ENCODE results near the gene VPS9D1.

Gene VPS9D1

DNA sequence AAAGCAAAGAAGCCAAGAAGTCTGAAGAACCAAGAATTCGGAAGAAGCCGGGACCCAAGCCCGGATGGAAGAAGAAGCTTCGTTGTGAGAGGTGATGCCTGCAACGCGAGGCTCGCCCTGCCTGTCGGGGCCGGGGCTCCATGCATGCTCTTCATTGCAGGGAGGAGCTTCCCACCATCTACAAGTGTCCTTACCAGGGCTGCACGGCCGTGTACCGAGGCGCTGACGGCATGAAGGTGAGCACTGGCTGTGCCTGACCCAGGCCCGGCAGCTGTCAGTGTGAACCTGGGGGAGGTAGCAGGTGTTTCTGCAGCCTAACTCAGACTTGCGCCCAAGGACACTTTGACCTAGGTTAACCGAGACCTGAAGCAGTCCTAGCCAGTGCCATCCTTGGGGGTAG, 12.6 kb upstream of the VPS9D1 start:
- no peak for DNase-seq

DNA sequence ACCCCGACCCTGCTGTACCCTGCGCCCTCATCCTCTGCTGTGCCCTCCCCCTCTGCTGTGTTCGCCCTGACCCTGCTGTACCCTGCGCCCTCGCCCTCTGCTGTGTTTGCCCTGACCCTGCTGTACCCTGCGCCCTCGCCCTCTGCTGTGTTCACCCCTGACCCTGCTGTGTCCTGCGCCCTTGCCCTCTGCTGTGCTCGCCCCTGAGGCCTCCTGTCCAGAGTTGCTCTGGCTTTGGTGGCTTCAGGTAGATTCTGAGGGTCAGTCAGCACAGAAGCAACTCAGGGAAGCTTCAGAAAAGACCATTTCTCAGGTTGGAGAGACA, 12.2 kb upstream of the VPS9D1 start:
- DNase-seq = no peak

DNA sequence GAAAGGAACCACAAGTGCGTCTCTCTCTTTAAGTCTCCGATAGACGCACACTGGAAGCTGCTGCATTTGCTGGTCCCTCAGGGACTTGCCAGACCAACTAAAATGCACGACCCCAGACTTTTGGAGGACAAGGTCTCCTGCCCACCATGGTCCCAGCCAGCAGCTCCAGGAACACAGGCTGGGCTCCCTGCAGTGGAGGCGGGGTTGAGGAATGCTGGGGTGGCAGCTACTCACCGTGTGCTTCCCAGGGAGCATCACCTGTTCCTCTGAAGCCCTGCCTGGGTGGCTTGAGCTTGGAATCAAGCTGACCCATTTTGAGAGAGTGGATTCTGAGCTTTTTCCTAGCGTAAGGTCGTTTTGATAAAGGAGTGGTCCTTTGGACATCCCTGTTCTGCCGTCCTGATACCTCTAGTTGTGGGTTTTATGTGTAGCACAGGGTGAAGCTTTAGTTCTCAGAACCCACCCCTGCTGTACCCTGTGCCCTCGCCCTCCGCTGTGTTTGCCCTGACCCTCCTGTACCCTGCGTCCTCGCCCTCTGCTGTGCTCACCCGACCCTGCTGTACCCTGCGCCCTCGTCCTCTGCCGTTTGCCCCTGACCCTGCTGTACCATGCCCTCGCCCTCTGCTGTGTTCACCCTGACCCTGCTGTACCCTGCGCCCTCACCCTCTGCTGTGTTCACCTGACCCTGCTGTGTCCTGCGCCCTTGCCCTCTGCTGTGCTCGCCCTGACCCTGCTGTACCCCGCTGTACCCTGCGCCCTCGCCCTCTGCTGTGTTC, 11.6 kb upstream of the VPS9D1 start:
- DNase-seq = no peak

DNA sequence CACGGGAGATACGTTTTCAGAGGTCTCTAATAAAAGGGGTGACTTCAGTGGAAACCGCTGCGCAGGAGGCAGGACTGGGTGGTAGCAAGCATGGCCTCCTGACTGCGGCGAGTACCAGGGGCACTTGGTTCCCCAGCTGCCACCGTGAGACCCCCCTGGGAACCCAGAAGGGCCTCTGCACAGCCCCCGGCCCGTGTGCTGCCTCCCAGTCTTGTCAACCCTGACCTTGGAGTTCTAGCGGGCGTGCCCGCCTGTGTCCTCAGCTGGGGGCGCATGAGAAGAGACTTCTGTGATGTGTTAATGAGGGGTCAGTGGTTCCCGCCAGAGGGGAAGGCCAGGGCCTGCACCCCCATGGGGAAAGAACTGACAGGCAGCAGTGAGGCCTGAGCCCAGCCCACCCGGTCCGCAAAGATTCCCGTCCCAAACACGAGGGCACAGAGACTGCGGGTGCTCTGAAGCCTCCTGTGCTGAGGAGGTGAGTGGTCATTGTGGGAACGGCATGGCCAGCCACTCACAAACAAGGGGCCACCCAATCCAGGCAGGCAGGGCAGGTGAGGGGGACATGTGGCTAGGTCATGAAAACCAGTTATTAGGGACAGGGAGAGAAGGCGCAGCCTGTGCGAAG, 10.0 kb upstream of the VPS9D1 start:
- no peak for DNase-seq

DNA sequence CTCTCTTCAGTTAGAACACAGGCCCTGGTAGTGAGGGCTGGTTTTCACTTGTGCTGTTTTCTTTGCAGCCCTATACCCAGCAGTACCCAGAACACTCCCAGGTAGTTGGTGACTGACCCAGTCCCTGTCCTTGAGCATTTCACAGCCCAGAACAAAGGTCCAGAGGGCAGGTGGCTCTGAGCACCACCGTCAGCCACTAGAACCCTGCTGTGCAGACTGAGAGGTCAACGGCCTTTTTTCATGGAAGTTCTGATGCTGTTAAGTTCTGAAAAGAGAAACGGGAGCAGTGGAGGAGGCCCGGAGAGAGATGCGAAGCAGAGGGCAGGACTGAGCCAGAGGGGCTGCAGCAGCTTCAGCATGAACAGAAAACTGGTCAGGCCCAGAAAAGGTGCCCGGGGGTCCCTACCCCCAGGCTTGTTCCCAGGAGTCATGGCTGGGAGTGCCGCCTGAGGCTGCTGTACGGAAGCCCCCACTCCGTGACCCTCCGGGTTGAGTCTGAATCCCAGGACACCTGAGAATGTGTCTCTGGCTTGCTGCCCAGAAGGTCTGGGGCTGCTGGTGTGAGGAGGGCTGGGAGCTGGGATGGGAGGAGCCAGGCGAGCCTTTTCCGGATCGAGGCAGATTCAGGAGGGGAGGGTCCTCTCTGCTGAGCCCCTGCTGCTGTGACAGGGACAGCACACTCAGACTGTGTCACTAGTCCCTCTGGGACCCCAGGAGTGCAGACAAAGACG, 9.3 kb upstream of the VPS9D1 start:
- no peak for DNase-seq

DNA sequence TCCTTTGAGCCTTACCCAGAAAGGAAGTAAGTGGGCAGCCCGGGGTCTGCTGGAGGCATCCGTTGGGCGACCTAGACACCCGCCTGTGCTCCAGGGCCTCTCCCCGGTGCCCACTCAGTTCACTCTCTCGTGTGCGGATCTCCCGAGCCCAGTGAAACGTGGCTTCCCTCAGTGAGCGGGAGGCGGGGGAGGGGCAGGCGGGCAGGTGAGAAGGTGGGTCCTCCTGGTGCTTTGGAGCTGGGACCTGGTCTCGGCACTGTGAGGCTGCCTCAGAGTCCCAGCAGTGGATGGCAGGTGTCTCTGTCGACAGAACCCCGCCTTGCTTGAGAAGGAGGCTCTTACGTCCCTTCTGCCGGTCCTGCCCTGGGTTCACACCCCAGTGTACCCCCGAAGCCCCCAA, 8.6 kb upstream of the VPS9D1 start:
- no peak for DNase-seq

DNA sequence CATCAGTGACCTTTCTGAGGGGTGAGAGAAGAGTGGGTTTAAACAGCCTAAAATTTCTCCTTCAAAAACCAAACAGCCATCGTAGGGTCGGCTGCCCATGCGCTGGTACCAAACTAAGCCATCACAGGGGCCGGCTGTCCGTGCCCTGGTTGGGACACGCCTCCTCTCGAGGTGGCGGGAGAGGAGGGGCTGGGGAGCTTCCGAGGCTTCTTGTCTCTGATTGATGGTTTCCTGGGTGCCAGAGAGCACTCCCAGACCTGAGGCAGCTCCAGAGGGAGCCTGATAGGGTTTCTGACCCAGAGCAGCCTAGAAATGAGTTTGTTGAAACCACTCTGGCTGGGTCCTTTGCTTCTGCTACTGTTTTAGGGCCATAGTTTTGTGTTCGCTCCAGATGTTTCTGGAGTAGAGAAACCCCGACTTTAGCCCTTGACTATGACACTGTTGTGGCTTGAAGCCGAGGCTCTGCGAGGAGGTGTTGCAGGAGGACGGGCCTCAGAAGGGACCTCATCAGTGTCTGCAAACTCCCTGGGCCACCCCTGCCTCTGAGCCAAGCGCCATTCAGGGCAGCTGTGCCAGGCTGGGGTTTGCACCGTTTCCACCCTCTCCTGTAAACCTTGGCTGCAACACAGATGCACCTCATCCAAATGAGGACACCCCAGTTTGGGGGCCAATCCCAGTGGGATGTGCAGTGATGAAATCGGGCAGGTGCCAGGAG, 6.9 kb upstream of the VPS9D1 start:
- DNase-seq = no peak

DNA sequence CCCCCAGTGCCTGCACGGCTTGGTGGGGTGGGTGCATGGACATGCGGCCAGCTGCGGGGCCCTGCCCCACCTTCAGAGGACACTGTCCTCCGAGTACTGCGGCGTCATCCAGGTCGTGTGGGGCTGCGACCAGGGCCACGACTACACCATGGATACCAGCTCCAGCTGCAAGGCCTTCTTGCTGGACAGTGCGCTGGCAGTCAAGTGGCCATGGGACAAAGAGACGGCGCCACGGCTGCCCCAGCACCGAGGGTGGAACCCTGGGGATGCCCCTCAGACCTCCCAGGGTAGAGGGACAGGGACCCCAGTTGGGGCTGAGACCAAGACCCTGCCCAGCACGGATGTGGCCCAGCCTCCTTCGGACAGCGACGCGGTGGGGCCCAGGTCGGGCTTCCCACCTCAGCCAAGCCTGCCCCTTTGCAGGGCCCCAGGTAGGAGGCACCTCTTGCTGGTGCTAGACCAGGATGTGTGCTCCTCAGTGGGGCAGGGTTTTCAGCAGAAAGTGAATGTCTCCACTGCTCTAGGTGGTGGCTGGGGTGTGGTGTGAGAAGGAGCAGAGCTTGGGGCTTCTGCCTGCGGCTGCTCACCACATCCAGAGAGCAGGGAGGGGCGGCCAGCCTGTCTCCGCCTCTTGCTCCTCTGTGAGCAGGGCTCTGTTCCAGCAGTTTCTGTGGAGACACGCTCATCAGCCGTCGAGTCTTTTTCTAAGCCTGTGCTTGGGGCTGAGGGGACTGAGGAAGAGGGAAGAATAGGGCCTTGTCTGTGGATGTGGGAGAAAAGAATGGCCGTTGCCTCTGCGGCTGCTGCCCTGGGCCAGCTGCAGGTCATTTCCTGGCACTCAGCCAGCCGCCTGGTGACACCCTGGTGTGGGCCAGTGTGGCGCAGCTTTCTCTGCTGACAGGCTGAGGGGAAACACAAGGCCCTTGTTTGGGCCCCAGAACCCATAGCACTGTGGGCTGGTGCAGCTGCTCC, 2.9 kb upstream of the VPS9D1 start:
- peak; percentile 27 to 99 (median 94) for DNase-seq

DNA sequence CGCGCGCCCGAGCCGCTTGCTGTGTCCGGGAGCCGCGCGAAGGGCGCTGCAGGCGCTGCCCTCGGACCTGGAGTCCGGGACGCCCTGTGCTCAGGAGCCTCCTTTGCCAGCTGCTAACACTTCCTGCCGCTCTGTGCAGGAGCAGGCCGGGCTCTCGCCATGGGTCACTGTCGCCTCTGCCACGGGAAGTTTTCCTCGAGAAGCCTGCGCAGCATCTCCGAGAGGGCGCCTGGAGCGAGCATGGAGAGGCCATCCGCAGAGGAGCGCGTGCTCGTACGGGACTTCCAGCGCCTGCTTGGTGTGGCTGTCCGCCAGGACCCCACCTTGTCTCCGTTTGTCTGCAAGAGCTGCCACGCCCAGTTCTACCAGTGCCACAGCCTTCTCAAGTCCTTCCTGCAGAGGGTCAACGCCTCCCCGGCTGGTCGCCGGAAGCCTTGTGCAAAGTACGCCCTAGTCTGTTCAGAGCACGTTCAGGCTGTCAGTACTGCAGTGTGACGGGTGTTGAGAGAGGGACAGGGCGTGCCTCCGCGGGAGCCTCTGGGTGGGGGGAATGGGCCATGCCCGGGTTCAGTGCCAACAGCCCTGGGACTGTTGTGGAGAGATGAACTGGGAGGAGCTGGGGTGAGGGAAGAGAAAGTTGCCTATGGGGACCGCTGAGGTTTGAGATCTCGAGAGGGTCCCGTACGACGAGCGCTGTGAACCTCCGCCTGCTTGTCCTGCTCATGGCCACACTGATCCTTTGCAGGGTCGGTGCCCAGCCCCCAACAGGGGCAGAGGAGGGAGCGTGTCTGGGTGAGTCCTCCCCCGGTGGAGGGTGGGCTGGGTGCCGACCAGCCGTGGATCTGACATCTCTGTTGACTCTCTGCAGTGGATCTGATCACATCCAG, 1.9 kb upstream of the VPS9D1 start:
- peak in 41 of 56 donors; percentile 17 to 69 (median 39) for DNase-seq

DNA sequence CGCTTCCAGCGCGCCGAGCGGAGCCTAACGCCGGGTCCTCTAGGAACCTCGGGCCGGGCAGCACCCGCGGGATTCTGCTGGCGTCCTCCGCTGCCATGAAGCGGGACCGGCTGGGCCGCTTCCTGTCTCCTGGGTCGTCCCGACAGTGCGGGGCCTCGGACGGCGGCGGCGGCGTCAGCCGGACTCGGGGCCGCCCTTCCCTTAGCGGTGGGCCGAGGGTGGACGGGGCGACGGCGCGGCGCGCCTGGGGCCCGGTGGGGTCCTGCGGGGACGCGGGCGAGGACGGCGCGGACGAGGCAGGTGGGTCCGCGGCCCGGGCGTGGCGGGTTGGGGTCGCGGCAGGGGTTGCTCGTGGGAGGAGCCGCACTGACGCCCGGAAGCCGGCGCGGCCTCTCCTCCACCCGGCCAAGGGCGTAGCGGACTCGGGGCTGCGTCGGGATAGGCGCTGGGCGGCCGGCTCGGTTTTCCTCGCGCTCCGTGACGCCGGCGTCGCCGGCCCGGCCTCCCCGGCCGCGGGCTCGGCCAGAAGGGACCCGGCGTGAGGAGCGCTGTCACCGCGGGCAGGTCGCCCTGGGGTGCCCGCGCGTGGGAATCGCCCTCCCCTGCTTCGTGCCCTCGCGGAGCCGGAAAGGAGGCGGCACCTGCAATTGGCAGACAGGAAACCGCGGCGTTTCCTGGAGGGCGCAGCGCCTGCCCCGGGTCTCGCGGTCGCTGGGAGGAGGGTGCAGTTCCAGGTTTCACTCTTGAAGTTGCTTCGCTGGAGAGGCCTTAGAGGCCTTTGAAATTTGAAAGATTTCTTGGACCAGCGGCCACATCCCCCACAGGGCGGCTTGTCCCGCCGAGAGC, 1.1 kb upstream of the VPS9D1 start:
- peak in 24 of 56 donors; percentile 19 to 67 (median 38) for DNase-seq

DNA sequence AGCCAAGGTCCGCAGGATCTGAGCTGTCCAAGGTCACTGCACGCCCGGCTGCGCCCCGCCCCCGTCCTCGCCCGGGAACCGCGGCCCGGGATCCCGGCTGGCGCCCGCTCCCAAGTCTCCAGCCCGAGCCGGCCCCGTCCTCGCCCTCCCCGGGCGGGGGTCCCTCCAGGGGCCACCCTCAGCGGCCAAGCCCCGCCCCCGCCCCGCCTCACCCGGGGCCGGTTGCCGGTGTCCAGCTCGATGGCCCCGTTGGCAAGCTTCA, 216 bp downstream of the VPS9D1 start:
- DNase-seq = peak in 17 of 56 donors; percentile 24 to 84 (median 68)

DNA sequence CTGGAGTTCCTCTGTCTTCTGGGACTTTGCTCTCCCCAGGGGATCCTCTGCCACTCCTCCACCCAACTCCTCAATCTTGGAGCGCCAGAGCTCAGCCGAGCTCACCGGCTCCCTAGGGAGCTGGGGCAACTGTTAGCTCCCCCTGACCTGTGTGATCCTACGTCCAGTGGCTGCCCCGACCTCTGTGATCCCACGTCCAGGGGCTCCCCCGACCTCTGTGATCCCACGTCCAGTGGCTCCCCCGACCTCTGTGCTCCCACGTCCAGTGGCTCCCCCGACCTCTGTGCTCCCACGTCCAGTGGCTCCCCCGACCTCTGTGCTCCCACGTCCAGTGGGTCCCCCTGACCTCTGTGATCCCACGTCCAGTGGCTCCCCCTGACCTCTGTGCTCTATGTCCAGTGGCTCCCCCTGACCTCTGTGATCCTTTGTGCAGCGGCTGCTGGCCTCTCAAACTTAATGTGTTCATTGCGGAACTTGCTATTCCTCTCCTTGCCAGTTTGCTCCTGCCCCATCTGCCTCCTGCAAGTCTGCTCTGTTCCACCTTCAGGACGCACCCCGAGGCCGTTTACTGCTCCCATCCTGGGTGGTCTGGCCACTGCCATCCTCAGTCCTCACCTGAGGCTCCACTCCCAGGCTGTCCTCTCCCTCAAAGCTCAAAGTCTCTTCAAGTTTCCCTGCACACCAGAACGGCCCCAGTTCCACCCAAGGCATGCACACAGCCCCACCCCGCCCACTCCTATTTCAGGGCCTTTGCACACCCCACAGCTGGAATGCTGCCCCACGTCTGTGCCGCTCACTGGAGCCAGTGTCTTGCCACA, 2.8 kb downstream of the VPS9D1 start:
- DNase-seq = no peak

DNA sequence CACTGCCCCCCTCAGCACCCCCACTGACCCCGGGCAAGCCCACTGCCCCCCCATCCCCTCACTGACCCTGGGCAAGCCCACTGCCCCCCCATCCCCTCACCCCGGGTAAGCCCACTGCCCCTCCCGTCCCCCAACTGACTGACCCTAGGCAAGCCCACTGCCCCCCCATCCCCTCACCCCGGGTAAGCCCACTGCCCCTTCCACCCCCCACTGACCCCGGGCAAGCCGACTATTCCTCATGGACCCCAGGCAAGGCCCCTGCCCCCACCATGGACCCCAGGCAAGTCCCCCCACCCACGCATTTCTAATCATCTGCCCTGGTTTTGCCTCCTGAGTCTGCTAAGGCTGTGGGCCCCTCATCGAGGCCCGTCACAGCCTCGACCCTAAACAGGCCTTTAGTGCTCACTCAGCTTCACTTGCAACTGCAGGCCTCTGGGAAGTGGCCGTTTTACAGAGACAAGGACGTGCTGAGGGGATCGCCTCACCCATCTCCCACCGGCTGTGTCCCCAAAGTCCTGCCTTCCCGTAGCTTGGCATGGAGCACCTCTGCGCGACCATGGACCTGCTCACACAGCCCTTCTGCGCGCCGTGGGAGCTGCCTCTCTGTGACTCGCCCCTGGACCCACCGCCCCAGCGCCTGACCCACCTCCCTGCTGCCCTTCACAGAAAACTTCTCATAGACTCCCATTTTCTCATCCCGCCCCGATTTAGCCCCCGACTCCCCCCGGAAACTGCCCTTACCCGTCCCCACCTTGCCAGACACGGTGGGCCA, 3.6 kb downstream of the VPS9D1 start:
- no peak for DNase-seq

DNA sequence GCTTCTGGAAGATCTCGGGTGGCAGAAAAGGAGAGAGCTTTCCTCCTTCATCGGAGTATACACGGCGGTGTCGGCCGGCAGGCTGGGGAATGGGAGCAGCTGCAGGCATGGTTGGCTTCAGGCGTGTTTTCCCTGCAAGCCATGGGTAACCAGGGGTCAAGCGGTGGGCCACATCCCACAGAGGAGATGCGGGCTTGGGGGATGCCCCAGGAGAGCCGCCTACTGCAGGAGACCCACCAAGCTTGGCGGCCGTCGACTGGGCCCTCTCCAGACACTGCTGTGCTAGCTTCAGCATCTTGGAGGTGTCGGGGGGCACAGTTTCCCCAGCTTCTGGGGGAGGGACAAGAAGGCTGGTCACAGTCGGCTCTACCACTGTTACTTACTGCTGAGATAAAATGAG, 4.2 kb downstream of the VPS9D1 start:
- no peak for DNase-seq

DNA sequence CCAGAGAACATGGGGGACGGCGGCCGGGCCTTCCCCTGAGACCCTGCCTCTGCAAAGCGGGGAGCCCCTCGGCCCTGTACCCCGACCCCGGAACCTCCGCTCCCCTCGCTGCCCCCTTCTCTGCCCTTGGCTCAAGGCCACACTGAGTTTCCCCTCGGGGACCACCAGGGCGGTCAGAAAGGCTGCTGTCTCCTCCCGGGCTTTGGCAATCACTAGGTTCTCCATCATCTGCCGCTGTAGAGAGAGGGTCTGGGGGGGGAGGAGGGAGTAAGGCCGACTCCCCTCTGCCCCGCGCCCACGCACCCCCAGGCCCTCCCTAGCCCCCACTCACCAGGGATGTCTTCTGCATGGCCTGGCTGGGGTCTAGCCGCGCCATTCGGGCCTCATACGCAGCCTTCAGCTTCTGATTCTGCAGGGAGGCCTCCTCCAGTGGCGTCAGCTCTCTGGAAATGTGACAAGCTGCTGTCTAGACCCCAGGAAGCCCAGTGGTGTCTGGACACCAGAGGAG, 8.4 kb downstream of the VPS9D1 start:
- DNase-seq = no peak

DNA sequence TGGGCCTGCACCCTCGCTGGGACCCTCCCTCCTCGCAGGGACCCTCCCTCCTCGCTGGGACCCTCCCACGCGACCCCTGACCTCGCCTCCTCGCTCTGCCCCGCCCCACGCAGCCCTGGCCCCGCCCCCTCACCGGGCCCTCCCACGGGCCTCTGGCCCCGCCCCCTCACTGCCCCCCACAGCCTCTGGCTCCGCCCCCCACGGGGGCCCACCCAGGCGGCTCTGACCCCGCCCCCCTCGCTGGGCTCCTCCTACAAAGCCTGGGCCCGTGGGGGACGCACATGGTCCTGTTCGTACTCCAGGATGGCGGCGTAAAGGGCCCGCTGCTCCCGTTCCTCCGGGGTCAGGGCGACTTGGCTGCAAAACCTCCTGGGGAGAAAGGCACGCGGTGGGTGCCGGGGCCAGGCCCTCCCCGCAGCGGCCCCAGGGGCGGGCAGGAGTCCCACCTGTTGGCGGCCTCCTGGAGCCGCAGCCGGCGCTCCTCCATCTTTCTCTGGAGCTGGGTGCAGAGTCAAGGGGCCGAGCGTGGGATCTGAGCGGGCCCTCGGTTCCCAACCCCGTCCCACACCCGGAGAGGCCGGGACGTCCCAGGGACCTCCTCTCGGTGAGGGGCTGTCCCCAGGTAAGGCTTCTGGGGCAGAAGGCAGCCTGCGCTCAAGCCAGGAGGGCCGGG, 9.0 kb downstream of the VPS9D1 start:
- peak in 4 of 56 donors; percentile 18 to 49 (median 42) for DNase-seq
